HG03039 (cell line): Measurements from ENCODE around the gene STOML2.

Experiments
- ATAC-seq: cut with Tn5 transposase; IDR thresholded peaks from one replicate; pipeline ENCODE4 v1.9.1; 2021; ENCODE audit warnings: mild to moderate bottlenecking, moderate library complexity; ENCODE audit not compliant: unreplicated experiment

STOML2 gene

DNA sequence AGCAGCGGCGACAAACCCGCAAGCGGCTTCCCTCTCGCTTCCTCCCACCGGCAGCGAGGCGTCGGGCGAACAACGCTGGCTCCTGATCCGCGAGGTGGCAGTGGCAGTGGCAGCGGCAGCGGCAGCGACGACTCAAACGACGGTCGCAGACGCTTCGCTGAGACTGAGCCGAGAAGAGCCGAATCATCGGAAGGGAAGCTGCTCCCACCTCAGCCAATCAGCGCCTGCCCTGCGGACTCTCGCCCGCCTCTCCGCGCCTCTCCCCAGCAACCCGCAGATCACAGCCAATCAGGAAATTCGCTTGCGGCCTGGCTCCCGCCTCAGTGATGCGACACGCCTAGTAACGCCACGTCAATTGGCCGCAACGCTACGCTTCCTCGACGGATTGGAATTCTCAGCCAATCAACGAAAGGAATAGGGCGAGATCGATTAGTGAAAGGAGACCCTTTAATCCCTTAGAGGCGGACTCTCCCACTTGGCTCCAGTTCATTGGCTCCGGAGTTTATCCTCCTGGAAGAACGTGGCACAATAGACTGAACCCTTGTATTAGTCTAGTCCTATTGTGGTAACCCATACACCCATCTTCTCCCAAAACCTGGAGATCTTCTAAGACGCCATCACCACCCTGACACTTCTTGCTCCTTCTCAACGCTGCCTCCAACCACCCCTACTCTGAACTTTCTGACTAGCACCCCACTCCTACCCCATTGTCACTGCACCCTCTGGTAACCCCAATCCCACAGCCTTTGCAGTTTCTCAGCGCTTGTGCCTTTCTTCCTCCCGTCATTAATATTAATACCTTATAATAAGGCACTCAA, 30.3 kb downstream of the STOML2 start, which contains the start of gene VCP:
Gene VCP, minus strand, starts transcription at position 165 of the 818 bp plus-strand sequence. CDS start 272 bp downstream, outside the sequence.
- peak; percentile 75 for ATAC-seq

GRCh38 chr9:35071814-35072460, 31.0 kb downstream of the STOML2 start:
- peak; percentile 37 for ATAC-seq

DNA sequence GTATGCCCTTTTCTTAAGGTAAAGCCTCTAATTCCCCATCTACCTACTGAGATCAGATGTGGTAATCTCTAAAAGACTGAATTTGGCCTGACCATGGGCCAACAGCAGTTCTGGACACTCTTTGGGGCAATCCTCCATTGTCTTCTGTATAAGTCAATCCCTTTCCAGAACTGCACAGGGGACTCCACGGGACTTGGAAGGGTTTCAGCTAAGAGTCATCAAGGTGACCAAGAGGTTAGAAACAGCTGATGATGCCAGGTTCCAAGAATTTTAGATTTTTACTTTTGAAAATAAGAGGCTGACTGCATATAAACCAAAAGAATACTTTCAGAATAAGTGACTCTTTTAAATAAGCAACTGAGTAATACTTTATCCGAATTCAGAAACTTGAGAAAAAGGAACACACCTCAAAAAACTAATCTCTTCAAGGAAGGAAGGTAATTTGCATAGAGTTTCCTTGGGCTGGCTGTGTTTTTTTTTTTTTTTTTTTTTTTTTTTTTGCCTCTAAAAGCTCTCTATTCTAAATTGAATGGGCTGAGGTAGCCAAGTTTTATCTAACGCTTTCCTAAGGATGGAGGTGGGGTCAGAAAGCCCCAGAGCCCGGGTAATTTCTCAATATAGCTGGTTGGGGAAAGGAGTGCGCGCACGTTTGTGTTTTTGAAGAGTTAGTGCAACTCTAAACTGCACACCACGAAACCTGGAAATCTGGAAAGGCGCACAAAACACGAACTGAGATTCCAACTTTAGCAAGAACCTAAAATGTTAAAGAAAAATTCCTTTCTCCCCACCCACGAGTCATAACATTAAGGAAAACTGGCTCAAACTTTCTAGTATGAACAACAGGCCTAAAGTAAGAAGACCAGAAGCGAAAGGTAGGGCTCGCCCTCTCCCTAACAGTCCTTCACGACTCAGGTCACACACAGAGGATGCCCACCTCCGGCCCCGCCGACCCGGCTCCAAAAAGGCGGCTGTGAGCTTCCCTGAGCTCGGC, 31.8 kb downstream of the STOML2 start:
- no peak for ATAC-seq

DNA sequence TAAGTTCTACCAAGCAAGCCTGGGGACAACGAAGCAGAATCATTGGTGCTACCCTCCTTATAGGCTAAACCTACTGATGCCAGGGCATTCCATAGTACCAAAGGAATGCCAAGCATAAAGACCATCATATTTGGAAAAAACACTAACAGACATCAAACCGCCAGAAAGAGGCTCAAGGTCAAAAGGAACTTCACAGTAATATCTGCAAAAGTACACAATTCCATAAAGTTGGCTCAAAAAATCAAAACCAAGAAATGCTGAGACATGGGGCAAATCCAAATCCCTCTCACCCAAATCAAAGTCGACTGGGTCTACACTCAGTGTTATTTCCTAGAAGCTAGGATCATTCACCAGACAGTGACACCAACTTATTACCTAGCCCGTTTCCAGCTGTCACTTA, 33.9 kb downstream of the STOML2 start:
- ATAC-seq, result no peak

DNA sequence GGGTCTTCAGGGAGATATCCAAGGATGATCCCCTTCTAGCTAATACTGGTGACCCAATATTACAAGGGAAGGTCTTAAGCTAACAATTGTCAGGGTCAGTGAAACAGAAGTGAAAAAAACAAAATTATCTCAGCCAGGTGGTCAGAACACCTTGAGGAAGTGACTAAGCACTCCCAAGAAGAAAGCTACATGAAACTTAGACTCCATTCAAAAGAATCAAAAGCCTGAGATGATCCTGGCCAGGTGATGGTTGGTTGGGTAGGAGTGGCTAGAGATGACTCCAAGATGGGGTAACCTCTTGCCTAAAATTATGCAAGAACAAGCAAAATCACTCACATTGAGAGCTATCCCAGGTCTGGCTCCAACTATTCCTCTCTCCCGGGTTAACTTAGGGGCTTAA, 35.9 kb downstream of the STOML2 start:
- ATAC-seq, result no peak

DNA sequence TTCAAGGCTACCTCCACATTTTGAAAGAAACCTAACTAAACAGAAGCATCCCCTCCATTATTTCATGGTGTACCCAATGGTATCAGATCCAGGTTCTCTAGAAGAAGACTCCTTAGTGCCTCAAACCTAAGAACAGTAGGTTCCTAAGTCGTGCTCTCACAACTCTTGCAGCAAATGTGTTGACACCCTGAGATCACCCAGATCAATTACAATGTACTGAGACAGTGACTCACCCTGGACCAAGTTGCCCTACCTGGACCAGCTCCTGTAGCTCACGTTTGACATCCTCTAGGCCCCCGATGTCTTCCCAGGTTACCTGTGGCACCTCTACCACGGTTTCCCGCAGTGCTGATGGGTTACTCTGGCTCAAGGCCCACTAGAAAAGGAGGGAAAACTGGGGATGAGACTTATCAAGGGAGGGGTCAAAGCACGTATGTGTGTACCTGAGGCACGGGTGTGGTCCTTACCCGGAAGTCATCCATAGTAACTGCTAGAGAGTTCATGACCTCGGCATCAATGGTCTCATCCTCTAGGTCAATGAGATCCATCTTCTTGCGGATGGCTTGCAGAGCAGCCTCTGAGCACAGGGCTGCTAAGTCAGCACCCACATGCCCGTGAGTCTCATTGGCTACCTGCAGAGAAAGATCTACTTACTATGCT, 42.3 kb downstream of the STOML2 start:
- ATAC-seq, result no peak

DNA sequence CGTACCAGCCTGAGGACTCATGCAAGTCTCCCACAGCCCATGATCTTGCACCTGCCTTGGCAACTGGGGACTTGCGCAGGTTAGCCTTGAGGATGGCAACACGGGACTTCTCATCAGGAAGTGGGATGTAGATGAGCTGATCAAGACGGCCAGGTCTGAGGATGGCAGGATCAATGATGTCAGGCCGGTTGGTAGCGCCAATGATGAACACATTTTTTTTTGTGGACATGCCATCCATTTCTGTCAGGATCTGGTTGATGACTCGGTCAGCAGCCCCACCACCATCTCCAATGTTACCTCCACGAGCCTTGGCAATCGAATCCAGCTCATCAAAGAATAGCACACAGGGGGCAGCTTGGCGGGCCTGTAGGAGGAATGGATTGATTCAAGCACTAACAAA, 43.5 kb downstream of the STOML2 start:
- ATAC-seq, result no peak

GRCh38 chr9:35057271-35057620, 45.7 kb downstream of the STOML2 start:
- no peak for ATAC-seq

GRCh38 chr9:35056571-35057270, 46.2 kb downstream of the STOML2 start:
- no peak for ATAC-seq

- no peak for ATAC-seq
These were observed 47.9 kb downstream of the STOML2 start for GRCh38 chr9:35054871-35055644.

DNA sequence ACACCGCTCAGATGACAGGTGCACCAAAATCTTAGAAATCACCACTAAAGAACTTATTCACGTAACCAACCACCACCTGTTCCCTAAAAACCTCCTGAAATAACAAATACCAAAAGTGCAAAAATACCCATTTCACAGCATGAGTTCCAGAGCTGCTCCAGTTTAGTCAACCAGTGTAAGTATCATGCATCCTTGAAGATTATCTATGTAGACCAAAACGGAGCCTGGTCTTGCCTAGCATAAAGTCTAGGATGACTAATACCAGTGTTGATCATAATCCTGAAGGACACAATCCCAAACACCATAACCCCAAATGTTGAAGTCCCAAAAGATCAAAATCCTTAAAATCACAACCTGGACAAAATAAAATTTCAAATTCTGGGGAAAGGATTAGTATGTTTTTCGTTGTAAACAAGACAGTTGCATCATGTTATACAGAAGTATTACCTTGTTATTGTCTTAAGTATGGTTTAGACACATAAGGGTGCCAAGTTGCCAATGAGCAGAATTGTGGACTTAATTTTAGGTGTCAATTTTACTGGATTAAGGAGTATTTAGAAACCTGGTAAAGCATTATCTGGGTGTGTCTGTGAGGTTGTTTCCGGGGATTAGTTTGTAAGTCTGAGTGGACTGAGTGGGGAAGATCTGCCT, 48.6 kb downstream of the STOML2 start:
- ATAC-seq, result no peak

- no peak for ATAC-seq
These were observed 51.6 kb downstream of the STOML2 start for GRCh38 chr9:35051069-35051967.
